Loucy (cell line): Measurements from ENCODE around the gene GIN1.
"Not testable (repeated sequence)": the region's sequence is repeated elsewhere in the genome, so short reads cannot be mapped to it uniquely, and the experiment has no call there.

Experiments
- EZH2phosphoT487 ChIP-seq: fragments of 200-600 bp; IDR thresholded peaks from 2 replicates; pipeline ENCODE4 v1.6.1; 2018; ENCODE audit warnings: antibody characterized with exemption, mild to moderate bottlenecking, moderate library complexity, borderline replicate concordance
- TF ChIP-seq, protein P1 (sequence below): fragments of 200-600 bp; sonication (generic); conservative IDR thresholded peaks from 2 replicates; pipeline ENCODE4 v1.5.1; 2014; ENCODE audit warnings: mild to moderate bottlenecking, antibody characterized with exemption, low read length

DNA sequence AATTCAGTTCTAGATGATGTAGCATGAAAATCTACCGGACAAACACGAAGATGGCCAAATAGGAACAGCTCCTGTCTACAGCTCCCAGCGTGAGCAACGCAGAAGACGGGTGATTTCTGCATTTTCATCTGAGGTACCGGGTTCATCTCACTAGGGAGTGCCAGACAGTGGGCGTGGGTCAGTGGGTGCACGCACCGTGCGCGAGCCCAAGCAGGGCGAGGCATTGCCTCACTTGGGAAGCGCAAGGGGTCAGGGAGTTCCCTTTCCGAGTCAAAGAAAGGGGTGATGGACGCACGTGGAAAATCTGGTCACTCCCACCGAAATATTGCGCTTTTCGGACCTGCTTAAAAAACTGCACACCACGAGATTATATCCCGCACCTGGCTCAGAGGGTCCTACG is 73.2 kb downstream of the GIN1 start:
- TF ChIP-seq EZH2phosphoT487: not testable (repeated sequence)
- TF ChIP-seq, protein P1, sequence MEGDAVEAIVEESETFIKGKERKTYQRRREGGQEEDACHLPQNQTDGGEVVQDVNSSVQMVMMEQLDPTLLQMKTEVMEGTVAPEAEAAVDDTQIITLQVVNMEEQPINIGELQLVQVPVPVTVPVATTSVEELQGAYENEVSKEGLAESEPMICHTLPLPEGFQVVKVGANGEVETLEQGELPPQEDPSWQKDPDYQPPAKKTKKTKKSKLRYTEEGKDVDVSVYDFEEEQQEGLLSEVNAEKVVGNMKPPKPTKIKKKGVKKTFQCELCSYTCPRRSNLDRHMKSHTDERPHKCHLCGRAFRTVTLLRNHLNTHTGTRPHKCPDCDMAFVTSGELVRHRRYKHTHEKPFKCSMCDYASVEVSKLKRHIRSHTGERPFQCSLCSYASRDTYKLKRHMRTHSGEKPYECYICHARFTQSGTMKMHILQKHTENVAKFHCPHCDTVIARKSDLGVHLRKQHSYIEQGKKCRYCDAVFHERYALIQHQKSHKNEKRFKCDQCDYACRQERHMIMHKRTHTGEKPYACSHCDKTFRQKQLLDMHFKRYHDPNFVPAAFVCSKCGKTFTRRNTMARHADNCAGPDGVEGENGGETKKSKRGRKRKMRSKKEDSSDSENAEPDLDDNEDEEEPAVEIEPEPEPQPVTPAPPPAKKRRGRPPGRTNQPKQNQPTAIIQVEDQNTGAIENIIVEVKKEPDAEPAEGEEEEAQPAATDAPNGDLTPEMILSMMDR: not testable (repeated sequence)
